GM12874 (cell line): ENCODE results near the gene DCC.

Source experiments
- CTCF ChIP-seq: IDR thresholded peaks from 2 replicates; pipeline ENCODE4 v1.5.1; 2011; ENCODE audit warnings: low read depth, mild to moderate bottlenecking, control low read depth, low read length, moderate library complexity; ENCODE audit not compliant: insufficient read depth

Gene DCC

GRCh38 chr18:52341103-52341432 is 1.1 kb downstream of the DCC start:
- no peak for TF ChIP-seq CTCF

- TF ChIP-seq CTCF: no peak
These were observed 1.8 kb downstream of the DCC start for GRCh38 chr18:52341608-52342381.

- TF ChIP-seq CTCF: no peak
These were observed 2.5 kb downstream of the DCC start for GRCh38 chr18:52342456-52342855.

GRCh38 chr18:52343138-52343537 is 3.1 kb downstream of the DCC start:
- TF ChIP-seq CTCF: no peak

GRCh38 chr18:52343731-52344340 is 3.8 kb downstream of the DCC start:
- TF ChIP-seq CTCF: no peak

GRCh38 chr18:52344881-52345280 is 4.9 kb downstream of the DCC start:
- no peak for TF ChIP-seq CTCF

GRCh38 chr18:52345428-52345827 is 5.4 kb downstream of the DCC start:
- no peak for TF ChIP-seq CTCF
